Esophagus muscularis mucosa (tissue), 4 donors: Measurements from ENCODE around the gene REC114.

Experiments
- CTCF ChIP-seq, 3 experiments: fragments of 200-600 bp in 2 of 3; fragments of 450-650 bp in 1 of 3; sonication (generic) in 2 of 3; IDR thresholded peaks; one replicate each; pipeline ENCODE4 v1.5.1; 2017 to 2019; ENCODE audit warnings: antibody characterized with exemption in 3 of 3, mild to moderate bottlenecking in 2 of 3, moderate library complexity in 1 of 3
- EP300 ChIP-seq: sonication (generic); formaldehyde crosslinking; IDR thresholded peaks from one replicate; pipeline ENCODE4 v1.6.1; 2017; ENCODE audit warnings: antibody characterized with exemption
- POLR2A ChIP-seq: fragments of 450-650 bp; IDR thresholded peaks from one replicate; pipeline ENCODE4 v1.6.1; 2017; ENCODE audit warnings: antibody characterized with exemption, moderate library complexity, mild to moderate bottlenecking, low read depth
- POLR2AphosphoS5 ChIP-seq, 2 donors: sonication (generic); formaldehyde crosslinking; IDR thresholded peaks; one replicate each; pipeline ENCODE4 v1.6.1; 2017; ENCODE audit warnings: antibody characterized with exemption in 2 of 2

- no peak for TF ChIP-seq POLR2AphosphoS5 (IDR thresholded peaks at IDR 0.05)
- no peak for TF ChIP-seq POLR2A
- peak; percentile 45 to 54 (median 53) for TF ChIP-seq CTCF (IDR thresholded peaks at IDR 0.05)
- no peak for TF ChIP-seq EP300
Observed at GRCh38 chr15:73560501-73561117, 117.6 kb downstream of the REC114 start.
